Astrocyte (in vitro differentiated cells and primary cell): ENCODE results near the gene ACTRT2.

Source experiments
- CTCF ChIP-seq: IDR thresholded peaks from 2 replicates; pipeline ENCODE4 v1.5.1; 2011; ENCODE audit warnings: low read depth, mild to moderate bottlenecking, inconsistent platforms, low read length, moderate library complexity; ENCODE audit not compliant: insufficient read depth
- EZH2 ChIP-seq: IDR thresholded peaks from 2 replicates; pipeline ENCODE4 v1.6.1; 2012; ENCODE audit warnings: mild to moderate bottlenecking, low read length, inconsistent platforms; ENCODE audit not compliant: insufficient read depth

- TF ChIP-seq CTCF (peak; percentile 12), EZH2 (no peak)
Measured at GRCh38 chr1:3012456-3013291, 8.6 kb upstream of the ACTRT2 start.
